Measurements from ENCODE around the gene NEFH. TPM values are rescaled to one million over a fixed set of nuclear protein-coding genes. Genes with fewer than 3 reads are reported as not detected.

The NEFH gene
- total and polyA plus RNA-seq, 3 experiments from 2014 or later: 1.6 to 7.1 (median 6.3) TPM

Other genes starting within 250 kb of the NEFH start
- gene RHBDD3, start 212.2 kb upstream of the NEFH start, total RNA-seq: 10 to 100 TPM; 37.9 to 41.0 TPM
- 10.4 TPM for gene RHBDD3, start 212.2 kb upstream of the NEFH start, polyA plus RNA-seq
- gene EWSR1, start 211.9 kb upstream of the NEFH start, total RNA-seq: 100 to 1,000 TPM; 312 to 327 TPM
- gene EWSR1, start 211.9 kb upstream of the NEFH start, polyA plus RNA-seq: 219 TPM
- gene GAS2L1, start 173.6 kb upstream of the NEFH start, total RNA-seq: under 1 TPM; 0.61 to 0.71 TPM
- 0.58 TPM for gene GAS2L1, start 173.6 kb upstream of the NEFH start, polyA plus RNA-seq
- not detected for gene RASL10A, start 164.5 kb upstream of the NEFH start, total RNA-seq
- gene RASL10A, start 164.5 kb upstream of the NEFH start, polyA plus RNA-seq: not detected
- gene AP1B1, start 91.6 kb upstream of the NEFH start, total RNA-seq: 10 to 100 TPM; 75.0 to 75.1 TPM
- 22.9 TPM for gene AP1B1, start 91.6 kb upstream of the NEFH start, polyA plus RNA-seq
- gene RFPL1, start 41.6 kb upstream of the NEFH start, total RNA-seq: not detected
- not detected for gene RFPL1, start 41.6 kb upstream of the NEFH start, polyA plus RNA-seq
- 10 to 100 TPM; 62.6 to 64.1 TPM for gene THOC5, start 73.5 kb downstream of the NEFH start, total RNA-seq
- 28.5 TPM for gene THOC5, start 73.5 kb downstream of the NEFH start, polyA plus RNA-seq
- gene NIPSNAP1, start 100.9 kb downstream of the NEFH start, total RNA-seq: 10 to 100 TPM; 39.6 to 40.3 TPM
- gene NIPSNAP1, start 100.9 kb downstream of the NEFH start, polyA plus RNA-seq: 52.3 TPM
- gene NF2, start 123.4 kb downstream of the NEFH start, total RNA-seq: 10 to 100 TPM; 51.6 to 53.3 TPM
- 21.4 TPM for gene NF2, start 123.4 kb downstream of the NEFH start, polyA plus RNA-seq
- under 1 TPM in 1 of 2 experiments, not detected in 1; 0.07 TPM for gene CABP7, start 239.8 kb downstream of the NEFH start, total RNA-seq
- gene CABP7, start 239.8 kb downstream of the NEFH start, polyA plus RNA-seq: not detected

Measured in CD8-positive, alpha-beta memory T cell (primary cell).